NCI-H1436 treated with DMSO at 0.1 percent for 48 hours (cell line): ENCODE results near the gene TRAK1.

Experiments used
- DNase-seq: peaks from one replicate; lab custom pipeline; 2025; lab: John Stamatoyannopoulos, UW

Gene TRAK1

GRCh38 chr3:42210726-42211125 lies 119.6 kb downstream of the TRAK1 start:
- DNase-seq = no peak

GRCh38 chr3:42213417-42213816 lies 122.3 kb downstream of the TRAK1 start:
- DNase-seq = no peak

GRCh38 chr3:42214064-42214463 lies 122.9 kb downstream of the TRAK1 start:
- DNase-seq = no peak

- DNase-seq = no peak
Observed at GRCh38 chr3:42214565-42215283, 123.6 kb downstream of the TRAK1 start.

- DNase-seq = no peak
Observed at GRCh38 chr3:42216302-42216701, 125.1 kb downstream of the TRAK1 start.

- no peak for DNase-seq
Observed at GRCh38 chr3:42216931-42217333, 125.8 kb downstream of the TRAK1 start.

- no peak for DNase-seq
Observed at GRCh38 chr3:42220436-42221121, 129.4 kb downstream of the TRAK1 start.

- DNase-seq = no peak
Observed at GRCh38 chr3:42222942-42223693, 132.0 kb downstream of the TRAK1 start.

GRCh38 chr3:42224178-42224577 lies 133.0 kb downstream of the TRAK1 start:
- no peak for DNase-seq

GRCh38 chr3:42224658-42225421 lies 133.7 kb downstream of the TRAK1 start:
- no peak for DNase-seq

GRCh38 chr3:42225486-42226363 lies 134.6 kb downstream of the TRAK1 start:
- DNase-seq = no peak

- DNase-seq = peak; percentile 16
Observed at GRCh38 chr3:42226470-42227425, 135.6 kb downstream of the TRAK1 start.

- no peak for DNase-seq
Observed at GRCh38 chr3:42228796-42229195, 137.6 kb downstream of the TRAK1 start.

GRCh38 chr3:42229266-42229941 lies 138.2 kb downstream of the TRAK1 start:
- no peak for DNase-seq

- no peak for DNase-seq
Observed at GRCh38 chr3:42229942-42230688, 139.0 kb downstream of the TRAK1 start.

GRCh38 chr3:42230860-42231259 lies 139.7 kb downstream of the TRAK1 start:
- DNase-seq = no peak

GRCh38 chr3:42235532-42235931 lies 144.4 kb downstream of the TRAK1 start:
- no peak for DNase-seq

GRCh38 chr3:42236611-42237010 lies 145.5 kb downstream of the TRAK1 start:
- no peak for DNase-seq

- DNase-seq = no peak
Observed at GRCh38 chr3:42246091-42246490, 154.9 kb downstream of the TRAK1 start.
